ENCODE data around the gene TMEM30A. TPM values are rescaled to one million over a fixed set of nuclear protein-coding genes. Genes with fewer than 3 reads are reported as not detected.

TMEM30A gene
- total RNA-seq (10 to 100 TPM; 53.8 to 57.4 TPM), polyA plus RNA-seq (ENCODE audit: insufficient read depth, low read depth, low replicate concordance) (52.7 TPM)
- long read RNA-seq, donor 1, full-length matches to known transcripts, result 38 of 47 reads
- long read RNA-seq, donor 1, partial matches to known transcripts, result 9 of 47 reads
- long read RNA-seq, donor 1, other reads (novel, unspliced or antisense), result 0 of 47 reads
- long read RNA-seq, donor 2, full-length matches to known transcripts, result 24 of 32 reads
- long read RNA-seq, donor 2, partial matches to known transcripts, result 8 of 32 reads
- long read RNA-seq, donor 2, other reads (novel, unspliced or antisense), result 0 of 32 reads

DNA sequence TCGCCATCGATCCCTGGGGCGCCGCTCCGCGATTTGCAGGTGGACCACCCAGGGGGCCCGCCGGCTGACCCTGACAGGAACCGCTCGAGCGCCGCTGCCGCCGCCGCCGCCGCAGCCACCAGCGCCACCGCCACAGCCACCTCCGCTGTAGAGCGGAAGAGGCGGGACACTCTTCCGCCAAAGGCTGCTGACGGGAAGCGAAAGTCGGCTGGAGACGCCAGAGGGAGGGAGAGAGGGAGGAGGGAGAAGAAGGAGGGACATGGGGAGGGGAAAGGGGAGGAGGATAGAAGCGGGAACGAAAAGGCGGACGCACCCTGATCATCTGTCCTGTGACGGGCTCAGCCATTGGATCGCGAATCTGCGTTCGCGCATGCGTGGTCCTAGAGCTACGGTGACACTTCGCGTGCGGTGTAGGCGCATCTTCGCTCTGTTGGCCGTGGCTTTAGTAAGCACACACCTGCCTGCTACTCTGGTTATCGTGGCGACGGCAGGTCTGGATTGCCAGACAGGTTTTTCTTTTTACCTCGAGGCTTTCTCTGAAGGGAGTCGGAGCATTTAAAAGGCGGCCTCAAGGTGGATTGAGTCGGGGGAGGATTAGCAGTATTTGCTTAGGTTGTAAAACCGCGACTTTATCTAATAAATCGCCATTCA is at the start of gene TMEM30A:
Gene TMEM30A (minus strand): TSS at position 161 of the 651 bp plus-strand sequence. CDS start 154 bp downstream, at position 7.
- peak; percentile 97 for DNase-seq
- peak within 1 kb of the TSS; percentile 77 to 96 for H3K4me3 ChIP-seq
- whole genome bisulfite sequencing, 2 donors, result 0% methylated on average over 42 to 51 of the region's 55 CpGs
- no peaks in the 10 kb centered on the region for H3K36me3 ChIP-seq (ENCODE audit: low read depth, missing control alignments)
- no peaks in the 10 kb centered on the region for H3K27me3 ChIP-seq
- intact Hi-C loops (cut with DNase I; ENCODE audit: low total_unique reads), result no loop called here
- H3K4me1 ChIP-seq, result peaks cover 8% of the 10 kb centered on the region
- TF ChIP-seq CTCF (IDR thresholded peaks at IDR 0.05), result no peak
- TF ChIP-seq POLR2A (IDR thresholded peaks at IDR 0.05), result peak; percentile 32
- H3K9me3 ChIP-seq, result no peaks in the 10 kb centered on the region
- peak within 1 kb of the TSS; percentile 89 to 92 for H3K27ac ChIP-seq

DNA sequence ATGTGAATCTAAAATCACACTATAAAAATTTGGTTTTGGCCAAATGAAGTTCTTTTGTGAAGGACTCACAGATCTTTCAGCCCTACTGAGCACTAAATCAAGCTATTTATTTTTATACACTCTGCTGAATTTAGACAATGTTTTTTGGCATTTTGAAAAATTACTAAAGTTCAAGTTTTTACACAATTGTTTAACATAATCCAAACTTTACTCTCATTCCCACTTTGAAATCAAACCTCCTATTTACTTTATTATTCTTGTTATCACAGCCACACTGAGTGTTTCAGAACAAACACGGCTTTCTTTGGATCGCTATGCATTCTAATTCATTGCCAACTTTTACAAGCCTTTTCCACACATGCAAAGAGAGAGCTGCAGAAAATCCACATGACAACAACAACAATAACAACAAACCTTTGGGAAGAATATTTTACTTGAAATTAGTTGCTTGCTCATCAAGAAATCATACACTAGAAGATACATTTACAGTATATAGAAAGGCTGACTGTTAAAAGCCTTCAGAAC is 49.1 kb upstream of the TMEM30A start:
- Histone ChIP-seq H3K4me3 (no peak overlapping the region), H3K9me3 (no peaks in the 10 kb centered on the region), H3K4me1 (no peaks in the 10 kb centered on the region), H3K36me3 (ENCODE audit: low read depth, missing control alignments) (no peaks in the 10 kb centered on the region), H3K27me3 (no peaks in the 10 kb centered on the region), H3K27ac (no peak overlapping the region)
- intact Hi-C loops (cut with DNase I; ENCODE audit: low total_unique reads), result no loop called here
- 52 to 82% methylated on average over 2 of the region's 2 CpGs for WGBS, 2 donors
- TF ChIP-seq CTCF (IDR thresholded peaks at IDR 0.05), result no peak
- no peak for TF ChIP-seq POLR2A (IDR thresholded peaks at IDR 0.05)
- no peak for DNase-seq

DNA sequence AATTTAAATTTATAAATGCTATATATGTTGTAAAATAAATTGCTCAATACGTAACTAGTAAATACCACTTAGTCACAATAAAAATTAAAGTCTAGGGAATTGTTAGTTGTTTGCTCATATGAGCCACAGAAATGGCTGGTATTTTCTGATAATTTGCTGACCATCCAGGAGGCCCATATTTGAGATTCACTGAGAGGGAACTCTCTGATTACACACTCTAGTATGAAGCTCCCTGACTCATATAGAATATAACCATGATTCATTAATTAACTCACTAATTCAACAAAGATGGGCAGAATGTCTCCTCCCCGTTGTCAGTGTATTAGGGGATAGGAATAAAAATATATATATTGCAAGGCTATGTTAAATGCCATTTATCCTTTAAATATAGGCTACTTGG is 46.6 kb upstream of the TMEM30A start:
- WGBS, 2 donors, result 95 to 96% methylated on average over 2 of the region's 2 CpGs
- Histone ChIP-seq H3K36me3 (ENCODE audit: low read depth, missing control alignments) (no peaks in the 10 kb centered on the region), H3K27ac (no peak overlapping the region), H3K9me3 (no peaks in the 10 kb centered on the region), H3K4me3 (no peak overlapping the region), H3K4me1 (no peaks in the 10 kb centered on the region), H3K27me3 (no peaks in the 10 kb centered on the region)
- intact Hi-C loops (cut with DNase I; ENCODE audit: low total_unique reads), result no loop called here
- DNase-seq, result no peak
- TF ChIP-seq CTCF (IDR thresholded peaks at IDR 0.05) (no peak), POLR2A (IDR thresholded peaks at IDR 0.05) (no peak)

GRCh38 chr6:75329703-75330102 is 45.1 kb upstream of the TMEM30A start:
- intact Hi-C loops (cut with DNase I; ENCODE audit: low total_unique reads), result no loop called here

More at GRCh38 chr6:75329703-75330102, 45.1 kb upstream of the TMEM30A start:
- Histone ChIP-seq H3K36me3 (ENCODE audit: low read depth, missing control alignments) (no peaks in the 10 kb centered on the region), H3K27ac (no peak overlapping the region), H3K9me3 (no peaks in the 10 kb centered on the region), H3K27me3 (no peaks in the 10 kb centered on the region), H3K4me1 (no peaks in the 10 kb centered on the region), H3K4me3 (no peak overlapping the region)
- no peak for TF ChIP-seq POLR2A (IDR thresholded peaks at IDR 0.05)
- no peak for TF ChIP-seq CTCF (IDR thresholded peaks at IDR 0.05)
- DNase-seq, result no peak
- 93 to 95% methylated on average over 1 of the region's 1 CpG for WGBS, 2 donors

All from testis (tissue), 5 donors.